OCI-LY3 (cell line): ENCODE measurements around the gene APBA3.

Experiments used
- EZH2phosphoT487 ChIP-seq: fragments of 200-600 bp; shearing (Covaris generic); IDR thresholded peaks from 2 replicates; pipeline ENCODE4 v1.6.1; 2018; ENCODE audit warnings: antibody characterized with exemption, mixed run types, low read depth
- TF ChIP-seq, protein P1 (sequence below): fragments of 200-600, 300-600 bp; sonication (generic); IDR thresholded peaks from 2 replicates; pipeline ENCODE4 v1.5.1; 2014; ENCODE audit warnings: antibody characterized with exemption, low read length, low read depth

GRCh38 chr19:3707868-3708206, 53.7 kb downstream of the APBA3 start:
- TF ChIP-seq, protein P1, sequence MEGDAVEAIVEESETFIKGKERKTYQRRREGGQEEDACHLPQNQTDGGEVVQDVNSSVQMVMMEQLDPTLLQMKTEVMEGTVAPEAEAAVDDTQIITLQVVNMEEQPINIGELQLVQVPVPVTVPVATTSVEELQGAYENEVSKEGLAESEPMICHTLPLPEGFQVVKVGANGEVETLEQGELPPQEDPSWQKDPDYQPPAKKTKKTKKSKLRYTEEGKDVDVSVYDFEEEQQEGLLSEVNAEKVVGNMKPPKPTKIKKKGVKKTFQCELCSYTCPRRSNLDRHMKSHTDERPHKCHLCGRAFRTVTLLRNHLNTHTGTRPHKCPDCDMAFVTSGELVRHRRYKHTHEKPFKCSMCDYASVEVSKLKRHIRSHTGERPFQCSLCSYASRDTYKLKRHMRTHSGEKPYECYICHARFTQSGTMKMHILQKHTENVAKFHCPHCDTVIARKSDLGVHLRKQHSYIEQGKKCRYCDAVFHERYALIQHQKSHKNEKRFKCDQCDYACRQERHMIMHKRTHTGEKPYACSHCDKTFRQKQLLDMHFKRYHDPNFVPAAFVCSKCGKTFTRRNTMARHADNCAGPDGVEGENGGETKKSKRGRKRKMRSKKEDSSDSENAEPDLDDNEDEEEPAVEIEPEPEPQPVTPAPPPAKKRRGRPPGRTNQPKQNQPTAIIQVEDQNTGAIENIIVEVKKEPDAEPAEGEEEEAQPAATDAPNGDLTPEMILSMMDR: no peak
- TF ChIP-seq EZH2phosphoT487: no peak
